SH-SY5Y (cell line): ENCODE results near the gene CIITA.

Experiments used
- GATA2 ChIP-seq: IDR thresholded peaks from 2 replicates; pipeline ENCODE4 v1.6.1; 2011; ENCODE audit warnings: mild to moderate bottlenecking, low read depth, low read length
- GATA3 ChIP-seq: IDR thresholded peaks from 2 replicates; pipeline ENCODE4 v1.6.1; 2011; ENCODE audit warnings: low read depth, mild to moderate bottlenecking, low read length, moderate library complexity

Gene CIITA

DNA sequence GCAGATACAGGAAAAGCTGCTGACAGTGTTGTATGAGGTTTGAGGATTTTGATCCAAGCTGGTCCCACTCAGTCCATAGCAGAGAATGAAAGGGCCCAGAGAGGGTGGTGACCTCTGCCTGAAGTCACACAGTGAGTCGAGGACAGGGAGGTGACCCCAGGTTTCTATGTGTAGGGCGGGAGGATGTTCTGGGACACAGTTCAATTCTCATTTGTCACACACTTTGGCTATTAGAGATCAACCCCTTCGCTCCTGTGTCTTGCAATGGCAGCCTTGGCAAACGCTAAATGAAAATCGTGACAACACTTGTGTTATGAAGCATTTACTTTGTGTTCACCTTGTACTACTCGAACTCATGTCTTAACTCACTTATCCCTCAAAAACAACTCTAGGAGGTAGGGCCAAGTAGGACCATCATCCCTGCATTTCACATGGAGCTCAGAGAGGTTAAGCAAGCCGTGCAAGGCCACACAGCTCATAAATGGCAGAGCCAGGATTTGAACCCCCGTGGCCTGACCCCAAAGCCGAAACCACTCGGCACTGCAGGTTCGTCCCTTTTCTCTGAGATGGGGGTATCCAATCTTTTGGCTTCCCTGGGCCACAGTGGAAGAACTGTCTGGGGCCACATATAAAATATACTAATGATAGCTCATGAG is 55.1 kb downstream of the CIITA start:
- TF ChIP-seq GATA2 (no peak), GATA3 (no peak)

DNA sequence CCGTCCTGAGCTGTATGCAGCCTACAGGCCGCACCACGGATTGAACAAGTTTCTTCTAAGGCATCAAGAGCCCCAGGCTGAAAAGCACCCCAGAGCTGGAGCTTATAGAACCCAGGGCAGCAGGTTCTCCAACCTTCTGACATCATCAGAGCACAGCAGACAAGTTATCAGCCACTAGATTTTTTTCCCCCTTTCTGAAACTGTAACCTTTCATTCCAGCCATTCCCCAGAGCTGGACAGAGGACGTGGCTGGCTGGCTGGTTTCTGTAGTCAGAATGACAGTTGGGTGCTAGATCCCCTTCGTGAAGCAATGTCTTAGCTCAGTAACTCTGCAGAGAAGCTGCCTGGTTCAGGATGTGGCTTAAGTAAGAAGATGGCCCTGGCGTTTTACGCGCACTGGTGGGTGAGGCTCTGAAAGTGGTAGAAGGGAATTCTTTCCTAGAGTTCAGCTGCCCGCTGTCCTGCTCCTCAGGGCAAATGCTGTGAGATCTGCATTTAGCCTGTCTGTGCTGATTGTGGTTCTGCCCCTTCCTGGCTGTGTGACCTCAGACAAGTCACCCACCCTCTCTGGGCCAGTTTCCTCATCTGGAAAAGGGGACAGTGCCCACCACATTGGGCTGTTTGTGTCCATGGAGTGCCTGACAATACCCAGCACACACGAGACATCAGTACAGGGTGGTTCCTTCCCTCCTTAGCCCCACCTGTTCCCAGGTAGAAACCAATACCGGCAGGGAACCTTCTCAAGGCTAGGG is 56.1 kb downstream of the CIITA start:
- TF ChIP-seq GATA2 = no peak
- no peak for TF ChIP-seq GATA3

DNA sequence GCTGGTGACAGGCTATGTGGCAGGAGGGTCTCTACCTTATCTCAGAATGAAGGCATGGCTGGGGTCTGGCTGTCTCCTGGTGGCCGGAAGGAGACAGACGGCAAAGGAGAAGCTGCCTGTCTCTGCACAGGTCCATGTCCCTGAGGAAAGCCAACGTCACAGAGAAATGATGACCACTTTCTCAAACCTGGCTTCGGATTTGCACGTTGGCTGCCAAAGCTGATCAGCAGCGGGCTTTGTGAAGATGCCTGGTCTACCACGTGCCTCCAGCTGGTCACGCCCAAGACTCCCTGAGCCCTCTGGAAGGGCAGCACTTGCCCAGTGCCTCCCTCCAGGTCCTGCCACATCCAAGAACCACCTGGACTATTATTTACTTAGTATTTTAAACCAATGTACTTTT is 56.9 kb downstream of the CIITA start:
- TF ChIP-seq GATA3 (no peak), GATA2 (no peak)

DNA sequence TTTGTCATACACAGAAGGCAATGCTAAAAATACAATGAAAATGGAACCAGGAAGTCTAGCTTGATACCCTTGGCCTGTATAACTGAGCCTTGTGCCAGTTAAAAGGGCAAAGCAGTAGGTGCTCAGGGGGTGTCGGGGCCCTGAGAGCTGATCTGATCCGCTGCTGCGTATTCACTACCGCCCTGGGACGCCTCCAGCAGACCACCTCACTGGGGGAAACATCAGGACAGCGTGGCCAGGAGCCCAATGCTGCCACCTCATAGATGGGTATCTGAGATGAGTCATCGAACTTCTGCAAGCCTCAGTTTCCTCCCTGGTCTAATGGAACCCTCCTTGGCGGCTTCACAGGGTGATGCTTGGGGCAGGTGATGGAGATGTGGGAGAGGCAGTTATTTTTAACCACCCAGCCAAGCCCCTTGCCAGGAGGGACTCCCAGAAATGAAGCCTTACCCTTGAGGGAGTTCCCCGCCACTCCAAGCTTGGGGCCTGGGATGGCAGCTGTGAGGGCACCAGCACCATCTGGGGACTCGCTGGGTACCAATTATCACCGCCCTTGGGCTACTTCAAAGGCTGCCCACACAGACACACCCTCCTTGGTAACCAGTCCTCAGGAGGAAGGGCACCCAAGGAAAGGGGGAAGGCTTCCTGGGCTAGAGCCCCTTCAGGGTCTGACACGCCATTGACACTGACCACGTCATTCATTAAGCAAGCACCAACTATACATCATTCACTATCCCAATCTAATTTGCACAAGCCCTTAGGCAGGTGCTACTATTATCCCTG is 57.5 kb downstream of the CIITA start:
- TF ChIP-seq GATA3 = no peak
- no peak for TF ChIP-seq GATA2

DNA sequence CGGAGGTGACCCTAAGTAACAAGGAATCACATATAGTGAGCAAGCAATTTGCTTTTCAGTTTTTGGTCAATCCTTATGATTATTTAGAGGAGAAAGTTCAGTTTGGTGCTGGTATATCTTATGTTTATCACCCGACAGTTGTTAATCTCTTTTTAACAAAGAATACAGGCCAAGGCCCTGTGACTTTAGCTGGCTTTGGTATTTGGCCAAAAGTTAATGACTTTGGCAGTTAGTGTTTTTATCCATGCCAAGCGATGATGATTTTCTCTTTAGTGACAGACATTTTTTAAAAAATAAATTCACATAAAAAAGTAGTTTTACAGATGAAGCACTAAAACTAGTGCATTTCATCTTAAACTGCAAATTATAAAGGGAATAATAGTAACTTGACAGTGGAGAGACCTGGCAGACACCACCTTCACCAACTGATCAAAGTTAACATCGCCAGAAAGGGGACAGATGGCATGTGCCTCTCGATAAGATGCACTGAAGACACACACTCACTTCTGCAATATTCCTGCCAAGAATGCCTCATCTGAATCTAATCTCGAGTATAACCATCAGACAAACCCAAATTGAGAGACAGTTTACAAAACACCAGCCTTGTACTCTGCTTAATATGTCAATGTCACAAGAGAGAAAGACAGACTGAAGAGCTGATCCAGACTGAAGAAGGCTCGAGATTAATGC is 58.4 kb downstream of the CIITA start:
- TF ChIP-seq GATA3 = no peak
- no peak for TF ChIP-seq GATA2

DNA sequence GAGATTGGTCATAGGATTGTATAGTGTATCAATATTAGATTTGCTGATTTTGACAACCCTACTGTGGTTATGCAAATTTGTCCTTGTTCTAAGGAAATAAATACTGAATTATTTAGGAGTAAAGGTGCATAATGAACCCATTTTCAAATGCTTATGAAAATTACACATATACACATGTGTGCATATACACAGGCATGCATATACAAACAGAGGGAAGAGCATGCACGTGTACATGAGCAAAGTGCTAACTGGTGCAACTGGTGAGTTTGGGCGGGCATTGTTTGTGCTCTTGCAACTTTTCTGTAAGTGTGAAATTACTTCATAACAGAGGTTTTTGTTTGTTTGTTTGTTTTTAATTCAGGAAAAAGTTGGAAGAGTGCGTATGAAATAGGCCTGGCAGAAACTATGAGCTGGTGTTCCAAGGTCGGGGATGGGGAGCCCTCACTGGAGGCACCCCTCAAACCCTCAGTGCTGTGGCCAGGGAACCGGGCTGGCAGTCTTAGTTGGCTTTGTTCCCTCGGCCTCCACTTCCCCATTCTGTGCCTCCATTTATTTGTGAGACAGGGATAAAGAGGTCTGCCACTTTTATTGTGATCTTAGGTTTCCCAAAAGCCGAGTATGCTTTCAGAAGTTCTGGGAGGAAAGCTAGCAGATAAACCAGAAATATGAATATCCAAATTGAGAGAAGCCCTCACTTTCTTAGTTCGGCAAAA is 59.4 kb downstream of the CIITA start:
- TF ChIP-seq GATA2 = no peak
- no peak for TF ChIP-seq GATA3

DNA sequence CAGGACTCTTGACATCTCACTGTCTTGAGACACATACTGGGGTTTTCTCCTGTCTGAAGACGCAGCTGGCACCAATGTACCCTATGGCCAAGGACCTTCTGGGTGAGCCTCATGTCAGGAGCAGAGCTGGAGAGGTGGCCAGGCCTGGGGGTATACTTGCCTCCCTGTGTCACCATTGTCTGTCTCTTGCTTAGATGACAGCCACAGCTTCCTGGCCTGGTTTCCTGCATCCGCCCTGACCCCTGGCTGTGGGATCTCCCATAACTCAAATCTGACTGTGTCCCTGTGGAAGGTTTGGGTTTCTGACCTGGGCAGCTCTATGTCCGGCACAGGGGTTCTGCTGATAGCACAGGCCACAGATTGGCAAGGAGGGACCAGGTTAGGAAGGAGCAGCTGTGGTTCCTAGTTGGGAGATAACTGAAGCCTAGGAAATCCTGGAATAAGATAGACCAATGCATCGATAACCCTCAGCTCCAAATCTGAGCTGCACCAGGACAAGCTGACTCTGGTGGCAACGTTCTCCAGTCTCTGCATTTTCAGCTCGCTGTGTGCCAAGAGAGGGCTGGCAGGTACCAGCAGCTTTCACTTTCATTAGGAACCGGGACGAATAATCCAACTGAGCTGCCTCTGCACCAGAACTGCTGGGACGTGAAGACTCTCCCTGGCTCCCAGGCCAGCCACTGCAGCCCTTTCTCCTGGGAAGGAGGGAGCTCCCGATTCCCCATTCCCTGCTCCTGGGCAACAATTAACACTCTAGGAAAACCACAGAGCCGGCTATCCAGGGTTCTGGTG is 60.3 kb downstream of the CIITA start:
- no peak for TF ChIP-seq GATA2
- TF ChIP-seq GATA3 = no peak

DNA sequence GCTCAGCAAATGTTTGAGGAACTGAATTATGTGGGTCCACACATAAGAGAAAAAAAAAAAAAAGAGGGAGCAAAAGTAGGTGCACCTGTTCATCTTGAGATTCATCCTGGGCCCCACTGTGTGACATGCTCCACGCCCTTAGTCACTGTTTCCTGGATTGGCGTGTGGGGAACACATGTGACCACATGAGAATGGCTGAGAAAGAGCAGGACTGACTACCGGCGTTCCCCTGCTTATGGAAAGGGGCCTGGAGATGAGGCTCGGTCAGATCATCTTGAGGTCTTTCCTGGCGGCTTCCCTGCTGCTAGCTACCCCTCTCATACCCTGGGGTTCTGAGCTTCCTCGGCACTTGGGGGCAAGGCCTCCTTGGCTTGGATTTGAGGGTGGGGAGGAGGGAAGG is 61.3 kb downstream of the CIITA start:
- TF ChIP-seq GATA2 (no peak), GATA3 (no peak)

DNA sequence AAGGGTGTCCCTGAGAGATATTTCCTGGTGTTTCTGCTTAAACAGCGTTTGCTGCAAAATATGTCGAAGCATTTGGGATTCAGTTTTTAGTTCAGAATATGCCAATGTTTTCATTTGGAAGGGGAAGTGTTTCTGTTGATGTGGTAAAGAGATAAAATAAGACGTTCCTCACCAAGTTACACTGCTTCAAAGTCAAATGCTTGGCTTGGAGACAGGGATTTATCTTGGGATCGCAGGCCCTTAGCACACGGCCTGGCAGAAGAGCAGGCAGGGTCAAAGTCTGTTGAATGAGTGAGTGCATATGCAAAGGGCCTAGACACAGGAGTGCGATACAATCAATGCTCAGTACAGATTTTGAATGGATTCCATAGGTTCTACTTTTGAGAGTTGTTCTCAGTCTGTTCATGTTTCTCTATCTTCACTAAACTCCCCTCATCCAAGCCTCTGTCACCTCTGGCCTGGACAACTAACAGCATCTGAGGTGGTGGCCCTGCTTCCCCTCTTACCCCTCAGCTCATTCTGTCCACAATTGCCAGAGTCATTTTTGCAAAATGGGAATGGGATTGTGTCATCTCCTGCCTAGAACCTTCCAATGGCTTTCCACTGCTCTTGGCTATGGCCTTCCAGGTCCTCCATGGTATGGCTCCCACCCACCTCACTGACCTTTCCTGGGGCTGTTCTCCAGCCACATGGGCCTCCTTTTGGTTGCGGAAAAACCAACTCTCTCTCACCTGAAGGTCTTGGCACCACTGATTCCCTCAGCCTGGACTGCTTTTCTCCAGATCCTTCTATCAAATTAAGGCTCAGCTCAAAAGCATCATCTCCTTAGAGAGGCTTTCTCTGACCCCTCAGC is 62.0 kb downstream of the CIITA start:
- no peak for TF ChIP-seq GATA3

DNA sequence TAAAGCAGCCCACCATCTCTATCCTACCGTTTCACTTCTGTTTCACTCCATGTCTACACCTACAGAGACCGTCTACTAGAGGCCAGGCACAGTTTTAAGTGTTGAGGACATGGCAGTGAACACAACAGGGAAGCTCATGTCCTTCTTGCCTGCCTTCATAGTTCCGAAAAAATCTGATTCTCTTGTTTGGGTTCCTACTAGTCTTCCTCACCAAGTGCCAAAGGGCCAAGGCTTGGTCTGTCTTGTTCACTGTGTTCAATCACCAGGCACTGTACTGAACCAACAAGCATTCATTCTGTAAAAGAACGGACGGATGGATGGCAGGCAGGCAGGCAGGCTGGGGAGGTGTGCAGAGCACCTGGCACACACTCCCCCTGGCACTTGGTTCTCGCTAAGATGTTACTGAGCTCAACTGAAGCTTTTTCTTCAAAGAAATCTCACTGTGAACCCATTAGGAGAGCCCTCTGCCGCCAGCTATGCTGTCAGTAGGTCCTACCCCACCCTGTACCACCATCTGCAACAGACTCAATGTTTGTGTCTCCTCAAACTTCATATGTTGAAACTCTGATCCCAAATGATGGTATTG is 62.7 kb downstream of the CIITA start:
- TF ChIP-seq GATA3 (no peak), GATA2 (no peak)

DNA sequence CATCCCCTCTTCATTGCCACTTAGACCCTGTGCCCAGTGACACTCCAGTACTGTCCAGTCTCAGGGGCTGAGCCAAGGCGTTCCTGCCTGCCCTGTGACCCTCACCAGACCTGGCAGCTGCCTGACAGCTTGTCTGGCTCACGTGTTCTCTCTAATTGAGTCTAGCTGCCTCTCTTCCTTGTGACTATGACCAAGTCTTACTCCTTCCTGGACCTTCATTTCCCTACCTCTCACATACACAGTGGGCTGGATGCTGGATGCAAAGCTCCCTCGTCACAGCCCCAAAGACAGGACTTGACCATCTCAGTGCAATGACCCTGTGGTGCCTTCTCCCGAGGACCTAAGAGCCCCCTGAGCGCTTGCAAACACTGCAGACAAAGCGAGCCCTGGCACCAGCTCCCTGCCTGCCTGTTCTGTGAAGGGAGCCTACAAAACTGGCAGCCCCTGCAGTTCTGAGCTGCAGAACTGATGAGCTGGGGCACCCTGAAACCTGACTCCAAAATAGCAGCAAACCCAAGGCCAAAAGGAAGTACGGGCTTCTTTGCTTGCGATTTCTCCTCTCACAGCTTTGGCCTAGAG is 63.6 kb downstream of the CIITA start:
- TF ChIP-seq GATA3 (no peak), GATA2 (no peak)
